ENCODE measurements around the gene DISC1.
"Not testable (repeated sequence)": the region's sequence is repeated elsewhere in the genome, so short reads cannot be mapped to it uniquely, and the experiment has no call there.

Gene DISC1

DNA sequence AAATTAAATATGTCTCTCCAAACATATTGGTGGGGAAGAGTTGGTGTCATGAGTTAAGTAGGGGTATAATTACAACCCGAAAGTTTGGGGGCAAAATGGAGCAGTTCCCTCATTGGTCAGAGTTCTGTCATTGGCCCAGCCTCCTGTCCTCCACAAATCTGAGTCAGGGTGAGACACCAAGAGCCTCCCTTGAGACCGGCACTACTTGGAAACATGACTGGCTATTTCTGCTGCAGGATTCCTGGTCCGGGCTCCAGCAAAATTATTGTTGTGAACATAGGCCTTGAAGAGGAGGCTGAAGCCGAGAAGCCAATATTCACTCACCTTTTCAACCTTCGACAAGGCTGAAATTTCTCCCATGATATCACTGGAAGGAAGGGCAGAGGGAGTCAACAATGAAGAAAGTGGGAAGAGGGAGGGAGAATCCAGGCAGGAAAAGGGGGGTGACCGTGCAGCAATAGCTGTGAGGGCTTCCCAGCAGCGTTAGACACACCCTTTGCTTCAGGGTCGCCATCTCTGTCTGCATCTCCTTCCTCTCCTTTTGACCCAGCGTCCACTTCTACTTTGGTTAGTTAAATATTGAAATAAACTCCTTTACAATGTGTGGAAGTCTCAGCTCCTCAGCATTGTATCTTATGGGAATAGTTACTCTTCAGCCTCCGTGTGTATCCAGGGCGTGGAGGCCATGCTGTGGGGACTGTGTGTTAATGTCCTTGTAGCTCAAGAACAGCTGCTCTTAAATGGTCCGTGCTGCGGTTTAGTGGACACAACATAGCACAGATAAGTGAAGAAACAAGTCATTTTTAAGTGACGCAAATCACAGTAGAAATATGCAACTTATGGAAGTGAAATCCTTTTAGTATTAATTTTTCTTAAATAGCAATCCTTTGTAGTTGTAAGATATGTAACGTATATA, 307.4 kb downstream of the DISC1 start:
- DNase-seq (ENCODE audit: low read depth) = no peak

DNA sequence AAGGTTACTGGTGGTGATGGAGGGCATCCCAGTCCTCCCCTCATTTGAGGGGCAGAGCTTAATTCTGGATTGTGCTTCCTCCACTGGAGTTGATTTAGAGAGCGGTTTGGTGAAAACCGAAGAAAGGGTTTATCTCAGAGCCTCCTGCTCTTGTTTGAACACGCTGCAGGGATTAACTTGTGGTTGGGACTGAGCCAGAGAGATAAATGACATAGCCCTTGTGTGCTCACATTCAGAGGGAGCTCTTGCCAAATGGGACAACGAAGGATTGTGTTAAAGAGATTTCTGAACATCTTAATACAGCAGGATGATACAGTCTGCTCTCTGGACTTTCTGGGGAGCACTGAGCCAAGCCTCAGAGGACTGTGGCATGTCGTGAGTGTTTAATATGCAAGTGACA, 308.2 kb downstream of the DISC1 start:
- no peak for DNase-seq (ENCODE audit: low read depth)

DNA sequence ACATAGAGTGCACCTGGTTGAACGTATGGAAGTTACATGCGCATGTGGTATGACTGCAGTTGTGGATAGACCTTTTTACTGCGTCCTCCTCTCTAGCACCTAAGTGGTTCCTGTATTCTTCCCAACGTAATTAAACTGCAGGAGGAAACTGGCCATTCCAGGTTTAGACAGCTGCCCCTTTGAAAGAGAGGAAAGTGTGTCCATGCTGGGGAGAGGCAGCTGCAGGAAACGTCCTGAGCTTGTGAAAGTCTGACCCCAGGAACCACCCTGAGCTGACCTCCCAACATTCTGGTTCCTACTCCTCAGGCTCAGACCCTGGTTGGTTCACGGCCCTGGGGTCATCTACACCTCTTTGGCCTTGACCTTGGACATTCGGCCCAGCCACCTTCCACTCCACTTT, 309.3 kb downstream of the DISC1 start:
- no peak for DNase-seq (ENCODE audit: low read depth)

DNA sequence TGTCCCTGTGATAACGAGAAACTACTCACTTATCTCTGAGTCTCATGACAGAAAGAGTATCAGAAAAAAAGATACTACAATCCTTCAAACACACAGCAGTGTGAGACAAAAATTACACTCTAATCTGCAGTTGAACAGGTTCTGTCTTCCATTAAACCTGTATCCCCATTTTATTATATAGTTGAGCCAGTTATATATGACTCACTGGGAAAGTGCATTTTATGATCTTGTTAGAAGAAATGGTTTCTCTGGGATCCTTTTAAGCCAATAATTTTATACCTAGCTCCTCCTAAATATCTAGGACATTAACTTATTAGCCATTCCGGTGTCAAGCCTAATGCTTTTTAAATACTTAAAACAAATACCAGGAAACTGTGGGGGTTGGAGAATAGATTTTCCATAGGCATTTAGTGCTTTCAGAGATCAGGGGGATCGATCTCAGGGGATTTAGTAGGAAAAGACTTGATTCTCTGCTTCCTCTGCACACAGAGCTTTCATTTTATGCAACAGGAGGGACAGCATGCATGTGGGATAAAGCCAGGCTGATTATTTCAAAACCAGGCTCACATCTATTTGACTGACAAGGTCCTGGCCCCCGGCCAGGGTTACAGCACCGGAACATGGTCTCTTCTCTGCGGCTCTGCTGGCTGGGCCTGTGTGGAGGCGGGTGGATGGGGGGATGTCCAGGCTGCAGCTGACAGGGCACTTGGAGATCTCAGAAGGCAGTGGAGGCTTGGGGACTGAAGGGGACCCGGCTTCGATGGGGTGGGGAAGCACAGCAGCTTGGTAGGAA, 310.6 kb downstream of the DISC1 start:
- no peak for DNase-seq (ENCODE audit: low read depth)

DNA sequence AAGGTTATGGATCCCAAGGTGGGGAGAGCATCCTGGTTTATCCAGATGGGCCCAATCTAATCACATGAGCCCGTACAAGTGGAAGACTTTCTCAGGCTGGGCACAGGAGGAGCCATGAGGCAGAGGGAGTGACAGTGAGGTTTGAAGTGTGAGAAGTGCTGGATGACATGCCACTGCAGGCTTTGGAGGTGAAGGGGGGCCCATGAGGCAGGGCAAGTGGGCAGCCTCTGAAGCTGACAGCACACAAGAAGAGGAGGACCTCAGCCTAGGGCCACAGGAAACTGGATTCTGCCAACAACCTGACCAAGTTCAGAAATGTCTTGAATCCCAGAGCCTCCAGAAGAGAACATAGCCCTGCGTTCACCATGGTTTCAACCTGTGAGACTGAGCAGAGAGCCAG, 311.6 kb downstream of the DISC1 start:
- no peak for DNase-seq (ENCODE audit: low read depth)

DNA sequence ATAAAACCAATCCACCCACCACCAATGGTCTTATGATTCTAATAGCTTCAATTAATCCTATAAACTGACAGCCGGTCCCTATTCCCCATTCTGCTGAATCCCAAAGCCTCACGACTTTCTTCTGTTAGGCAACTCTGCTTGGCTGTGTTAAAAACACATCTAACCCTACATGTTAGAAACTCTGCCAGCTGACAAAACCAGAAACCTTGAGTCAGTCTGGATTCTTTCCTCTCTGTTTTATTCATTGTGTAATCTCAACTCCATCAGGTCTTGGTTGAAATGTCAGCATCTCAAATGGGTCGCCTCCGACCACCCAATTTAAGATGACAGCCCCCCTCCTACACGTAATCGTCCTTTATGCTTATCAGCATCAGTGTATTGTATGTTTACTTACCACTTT, 312.1 kb downstream of the DISC1 start:
- no peak for DNase-seq (ENCODE audit: low read depth)

DNA sequence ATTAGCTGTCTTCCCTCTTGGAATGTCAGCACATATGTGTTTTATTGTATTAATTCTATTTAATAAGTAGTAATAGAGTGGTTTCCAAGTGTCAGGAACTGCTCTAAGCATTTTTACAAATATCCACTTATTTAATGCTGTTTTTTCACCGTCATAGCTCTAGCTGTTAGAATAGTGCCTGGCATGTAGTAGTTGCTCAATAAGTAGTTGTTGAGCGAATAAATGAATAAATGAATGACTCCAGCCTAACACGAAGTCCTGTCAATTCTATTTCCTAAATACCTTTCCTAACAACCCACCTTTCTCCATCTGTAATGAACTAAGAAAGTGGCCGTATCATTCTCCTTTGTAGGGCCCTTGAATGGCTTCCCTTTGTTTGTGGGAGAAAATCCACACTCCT, 312.5 kb downstream of the DISC1 start:
- no peak for DNase-seq (ENCODE audit: low read depth)

DNA sequence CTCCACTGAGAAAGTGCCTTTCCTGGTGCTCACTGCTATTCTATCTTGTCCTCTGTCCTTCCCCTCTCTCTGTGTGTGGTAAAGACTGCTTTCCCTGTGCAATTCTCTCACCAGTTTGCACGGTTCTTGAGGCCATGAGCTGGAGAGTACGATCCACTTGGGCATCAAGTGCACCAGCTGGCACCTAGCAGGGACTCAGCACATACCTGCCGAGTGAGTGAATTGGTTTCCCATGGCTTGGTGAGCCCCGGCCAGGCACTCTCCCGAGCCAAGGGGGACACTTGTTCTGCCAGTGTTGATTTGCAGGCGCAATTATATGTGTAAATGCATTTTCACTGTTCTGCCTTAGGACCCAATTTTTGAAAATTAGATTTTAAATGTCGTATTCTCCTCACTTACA, 313.5 kb downstream of the DISC1 start:
- DNase-seq (ENCODE audit: low read depth) = no peak

DNA sequence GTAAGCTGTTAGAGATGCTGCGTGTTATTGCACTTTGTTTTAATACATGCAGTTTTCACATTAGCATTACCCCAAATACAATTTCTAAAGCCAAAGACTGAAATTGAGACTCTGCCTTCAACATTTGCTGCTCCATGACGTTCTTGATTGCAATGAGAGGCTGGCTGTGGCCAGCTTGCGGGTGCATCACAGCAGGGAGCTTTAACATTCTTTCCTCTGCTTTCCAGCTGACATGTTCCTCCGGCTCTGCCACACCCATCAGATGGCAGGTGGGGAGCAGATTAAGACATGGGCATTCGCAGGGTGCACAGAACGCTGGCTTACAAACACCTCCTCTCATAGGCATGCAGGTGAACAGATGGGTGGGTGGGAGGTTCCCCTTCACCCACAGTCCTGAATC, 314.1 kb downstream of the DISC1 start:
- no peak for DNase-seq (ENCODE audit: low read depth)

DNA sequence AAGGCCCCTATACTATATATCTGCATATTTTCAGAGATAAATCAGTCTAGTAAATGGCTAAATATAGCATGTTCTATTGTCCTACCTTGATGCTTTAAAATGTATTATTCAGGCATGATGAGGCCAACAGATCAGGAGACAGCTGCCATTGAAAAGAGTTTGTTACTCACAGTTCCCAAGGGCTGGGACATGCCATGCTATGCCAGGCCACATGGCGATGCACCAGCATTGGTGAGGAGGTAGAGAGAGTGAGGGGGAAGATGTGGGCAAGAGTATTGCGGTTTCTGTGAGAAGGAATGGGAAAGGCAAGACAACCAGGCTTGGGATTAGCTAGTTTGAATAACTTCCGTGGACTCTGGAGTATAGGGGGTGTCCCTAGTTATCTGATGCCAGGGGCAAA, 316.5 kb downstream of the DISC1 start:
- DNase-seq (ENCODE audit: low read depth) = no peak

DNA sequence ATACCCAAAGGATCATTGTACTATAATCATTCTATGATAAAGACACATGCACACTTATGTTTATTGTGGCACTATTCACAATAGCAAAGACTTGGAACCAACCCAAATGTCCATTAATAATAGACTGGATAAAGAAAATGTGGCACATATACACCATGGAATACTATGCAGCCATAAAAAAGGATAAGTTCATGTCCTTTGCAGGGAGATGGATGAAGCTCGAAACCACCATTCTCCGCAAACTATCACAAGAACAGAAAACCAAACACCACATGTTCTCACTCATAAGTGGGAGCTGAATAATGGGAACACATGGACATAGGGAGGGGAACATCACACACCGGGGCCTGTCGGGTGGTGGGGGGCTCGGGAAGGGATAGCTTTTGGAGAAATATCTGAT, 321.5 kb downstream of the DISC1 start:
- DNase-seq (ENCODE audit: low read depth) = not testable (repeated sequence)

DNA sequence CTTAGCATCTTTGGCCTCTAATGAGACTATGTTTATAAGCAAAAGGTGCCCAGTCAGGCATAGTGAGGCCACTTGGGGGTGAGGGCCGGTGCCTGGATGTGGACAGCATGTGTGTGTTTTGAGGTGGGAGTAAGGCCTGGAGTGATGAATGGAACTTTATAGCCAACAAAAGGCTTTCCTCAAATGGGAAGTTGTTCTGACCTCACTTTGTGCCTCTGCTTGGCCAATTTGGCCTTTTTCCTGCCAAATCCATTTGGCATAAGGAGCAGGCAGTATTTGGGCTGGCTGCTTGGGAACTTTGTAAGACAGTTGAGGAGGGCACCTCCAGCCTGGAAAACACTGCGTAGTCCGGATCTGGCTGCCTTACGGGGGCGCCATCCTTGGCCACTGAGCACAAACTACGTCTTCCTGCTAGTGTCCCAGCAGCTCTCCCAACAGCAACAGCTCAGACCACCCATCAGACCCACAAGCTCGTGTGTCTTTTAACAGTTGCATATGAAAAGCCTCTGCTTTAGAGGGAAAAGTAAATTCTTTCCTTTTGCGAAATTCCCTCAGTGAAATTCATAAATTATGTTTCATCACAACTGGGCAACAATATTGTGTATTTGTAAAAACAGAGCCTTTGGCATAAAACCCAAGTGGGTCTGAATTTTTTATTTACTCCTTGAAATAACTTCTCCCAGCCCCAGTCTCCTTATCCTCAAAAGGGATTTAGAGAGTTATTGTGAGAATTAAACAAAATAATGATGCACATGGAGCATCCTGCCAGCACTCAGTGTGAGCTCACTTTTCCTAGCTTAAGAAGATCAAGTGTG, 322.9 kb downstream of the DISC1 start:
- no peak for DNase-seq (ENCODE audit: low read depth)

DNA sequence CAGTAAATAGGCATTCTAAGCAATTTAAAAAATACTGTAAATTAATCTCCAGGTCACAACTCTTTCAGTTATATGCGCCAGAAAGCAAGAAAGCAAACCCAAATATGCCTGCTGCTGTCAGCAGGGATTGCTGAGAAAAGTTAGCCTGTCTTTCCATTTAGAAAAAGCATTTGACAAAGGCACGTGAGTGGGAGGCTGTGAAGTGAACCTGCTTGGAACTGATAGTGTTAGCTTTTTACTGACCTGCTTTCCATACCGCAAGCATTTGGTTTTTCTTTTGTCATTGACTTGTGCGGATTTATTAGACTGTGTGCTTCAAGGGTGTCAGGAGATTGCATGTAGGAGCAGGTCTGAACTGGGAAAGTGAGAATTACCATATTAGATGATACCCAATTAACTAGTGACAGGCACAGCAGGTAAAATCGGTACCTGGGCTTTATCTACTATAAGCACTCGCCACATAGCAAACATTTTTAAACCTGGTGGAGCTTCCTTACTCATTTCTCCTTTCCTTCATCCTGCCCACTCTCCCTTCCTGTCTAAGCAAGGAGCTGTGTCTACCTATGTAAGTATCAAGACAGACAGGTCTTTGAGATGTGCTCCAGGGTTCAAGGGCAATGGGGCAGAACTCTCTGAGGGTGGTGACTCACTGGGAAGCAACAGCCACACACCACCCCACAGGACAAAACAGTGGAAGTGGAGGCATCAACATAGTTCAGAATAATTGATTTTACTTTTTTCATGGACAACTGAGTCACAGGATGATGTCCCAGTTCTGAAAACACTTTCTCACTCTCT, 323.9 kb downstream of the DISC1 start:
- no peak for DNase-seq (ENCODE audit: low read depth)

DNA sequence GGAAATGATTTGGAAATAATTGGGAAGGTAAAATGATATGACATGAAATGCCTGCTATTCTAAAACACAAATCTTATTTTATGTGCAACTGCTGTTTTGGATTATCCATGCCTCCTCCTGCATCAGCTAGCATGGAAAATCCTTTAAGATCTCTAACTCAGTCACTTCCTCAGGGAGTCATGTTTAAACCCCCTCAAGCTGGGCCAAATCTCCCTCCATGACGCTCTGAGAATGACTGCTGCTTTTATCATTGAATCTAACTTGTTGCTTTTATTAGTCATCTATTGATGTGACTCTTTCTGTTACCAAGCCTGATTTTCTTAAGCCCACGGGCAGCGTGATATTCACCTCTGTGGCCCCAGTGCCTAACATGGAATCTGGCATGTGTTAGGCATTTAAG, 324.8 kb downstream of the DISC1 start:
- no peak for DNase-seq (ENCODE audit: low read depth)

DNA sequence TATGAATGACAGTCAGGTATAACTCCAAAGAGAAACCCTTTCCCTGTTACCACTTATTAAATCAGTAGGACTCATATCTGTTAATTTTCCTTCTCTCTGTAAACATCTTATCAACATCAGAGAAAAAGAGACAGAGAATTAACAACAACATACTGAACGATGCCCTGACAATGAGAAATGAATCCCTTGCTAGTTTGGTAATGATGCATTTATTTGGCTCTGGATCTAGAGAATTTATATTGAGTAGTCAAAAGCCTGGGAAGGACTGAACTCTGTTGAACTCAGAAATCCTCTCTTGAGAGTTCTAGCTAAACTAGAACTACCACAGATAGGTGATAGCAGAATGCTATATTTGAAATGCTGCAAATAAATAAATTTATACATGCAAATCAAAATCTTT, 325.6 kb downstream of the DISC1 start:
- no peak for DNase-seq (ENCODE audit: low read depth)

DNA sequence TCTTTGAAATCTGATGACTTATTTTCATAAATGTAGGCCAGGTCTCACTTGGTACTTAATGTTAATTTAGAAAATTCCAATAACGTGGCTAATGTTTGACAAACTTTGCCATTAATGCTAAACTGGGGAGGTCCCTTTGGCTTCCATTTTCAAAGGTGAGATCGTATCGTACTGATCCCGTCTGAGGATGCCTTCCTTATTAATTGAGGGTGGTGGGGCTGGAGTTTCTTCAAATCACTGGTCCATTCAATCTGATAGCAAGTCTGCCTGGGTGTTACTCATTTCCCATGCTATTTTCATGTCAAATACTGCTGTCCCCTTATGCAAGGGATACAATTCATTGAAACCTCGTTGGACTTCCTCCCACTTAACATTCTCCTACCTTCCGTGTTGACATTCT, 327.1 kb downstream of the DISC1 start:
- no peak for DNase-seq (ENCODE audit: low read depth)

DNA sequence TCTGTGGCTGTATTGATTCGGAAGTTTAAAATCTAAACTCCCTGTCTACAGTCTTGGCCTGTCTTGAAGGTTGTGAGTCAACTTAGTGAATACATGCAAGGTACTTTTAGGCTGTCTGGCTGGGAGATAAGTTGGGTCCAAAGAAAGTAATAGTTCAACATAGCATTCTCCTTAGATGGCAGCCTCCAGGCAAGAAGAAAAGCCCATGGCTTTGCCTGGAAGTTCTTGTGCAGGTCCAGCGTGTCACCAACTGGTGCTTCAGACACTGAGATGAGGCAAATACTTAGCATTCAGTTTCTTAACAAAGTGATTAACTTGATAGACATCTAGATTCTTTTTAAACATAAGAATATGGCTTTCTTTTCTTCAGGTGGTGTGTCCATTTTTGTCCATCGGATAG, 328.2 kb downstream of the DISC1 start:
- DNase-seq (ENCODE audit: low read depth) = no peak

DNA sequence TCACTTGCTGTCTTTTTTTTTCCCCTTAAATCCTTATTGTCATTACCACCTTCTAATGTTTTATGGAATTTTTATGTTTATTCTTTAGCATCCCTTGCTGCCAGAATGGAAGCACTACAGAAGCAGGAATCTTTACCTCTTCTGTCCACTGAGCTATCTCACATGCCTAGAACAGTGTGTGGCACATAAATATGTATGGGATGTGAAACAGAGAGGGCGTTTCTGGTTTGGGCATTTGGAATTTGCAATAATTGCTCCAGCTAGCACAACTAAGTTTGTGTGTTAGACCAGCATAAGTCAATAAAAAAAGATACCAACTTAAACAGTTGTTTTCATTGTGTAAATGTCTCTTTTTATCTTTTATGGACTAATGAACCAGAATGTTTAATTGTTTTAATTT, 330.8 kb downstream of the DISC1 start:
- DNase-seq (ENCODE audit: low read depth) = no peak

DNA sequence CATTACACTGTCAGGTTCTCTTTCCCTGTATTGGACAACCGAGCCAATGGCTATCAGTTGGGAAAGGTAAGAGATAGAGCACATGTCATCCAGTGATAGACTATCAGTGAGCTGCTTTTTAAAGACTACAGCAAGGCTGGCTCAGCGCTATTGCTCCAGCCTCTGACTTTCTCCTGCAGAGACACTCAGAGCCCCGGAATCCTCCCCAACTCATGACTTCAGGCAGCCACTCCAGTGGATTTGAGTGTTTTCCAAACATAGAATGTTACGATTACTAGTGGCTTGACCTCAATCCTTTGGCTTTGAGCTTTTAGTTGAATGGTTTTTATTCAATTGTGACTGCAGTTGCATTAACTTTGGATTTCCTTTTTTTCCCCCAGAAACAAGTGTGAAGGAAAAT, 331.9 kb downstream of the DISC1 start:
- DNase-seq (ENCODE audit: low read depth) = no peak

DNA sequence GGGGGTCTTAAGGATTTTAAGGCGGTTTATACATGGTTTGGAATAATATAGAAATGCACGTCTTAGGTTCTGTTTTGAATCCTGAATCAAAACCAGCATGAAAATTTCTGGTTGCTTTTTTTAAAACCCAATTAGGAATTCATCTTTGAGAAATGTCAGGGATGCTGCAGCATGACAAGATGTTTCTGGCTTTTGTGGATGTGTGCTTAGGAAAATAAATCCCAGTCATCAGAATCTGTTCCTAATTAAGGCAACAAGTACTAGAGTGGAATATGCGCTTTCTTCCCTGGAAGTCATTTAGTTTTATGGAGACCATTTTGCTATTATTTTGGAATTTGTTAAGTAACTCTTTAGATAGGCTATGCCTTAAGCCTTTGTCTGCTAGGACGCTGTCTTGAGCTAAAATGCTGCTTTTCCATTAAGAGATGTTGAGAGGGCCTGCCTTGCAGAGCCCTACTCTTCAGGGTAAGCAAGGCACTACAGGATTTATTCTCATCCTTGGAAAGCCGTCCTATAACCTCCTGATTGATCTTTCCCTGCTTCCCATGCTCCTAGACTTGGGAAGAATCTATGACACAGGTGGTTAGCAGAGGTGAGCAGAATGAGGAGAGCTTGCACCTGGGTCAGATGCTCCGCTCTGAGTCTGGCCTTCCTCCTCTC, 332.8 kb downstream of the DISC1 start:
- DNase-seq (ENCODE audit: low read depth) = no peak

DNA sequence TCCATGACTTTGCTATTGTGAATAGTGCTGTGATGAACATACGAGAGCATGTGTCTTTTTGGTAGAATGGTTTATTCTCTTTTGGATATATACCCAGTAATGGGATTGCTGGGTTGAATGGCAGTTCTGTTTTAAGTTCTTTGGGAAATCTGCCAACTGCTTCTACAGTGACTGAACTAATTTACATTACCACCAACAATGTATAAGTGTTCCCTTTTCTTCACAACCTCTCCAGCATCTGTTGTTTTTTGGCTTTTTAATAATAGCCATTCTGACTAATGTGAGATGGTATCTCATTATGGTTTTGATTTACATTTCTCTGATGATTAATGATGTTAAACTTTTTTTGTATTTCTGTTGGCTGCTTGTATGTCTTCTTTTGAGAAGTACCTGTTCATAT, 335.2 kb downstream of the DISC1 start:
- not testable (repeated sequence) for DNase-seq (ENCODE audit: low read depth)
